Measurements from ENCODE around the gene BEST1.

The BEST1 gene

GRCh38 chr11:61968758-61969390 lies 18.7 kb downstream of the BEST1 start:
- peak overlapping the region; percentile 85 to 98 for H3K4me3 ChIP-seq (replicated peaks in 1 of 2; ENCODE audit: low read depth in 2 of 2, low read length in 2 of 2)
- no peak for DNase-seq (ENCODE audit: low read depth in 2 of 2)
- TF ChIP-seq CTCF (IDR thresholded peaks at IDR 0.05; ENCODE audit: low read depth, low read length), result no peak

GRCh38 chr11:61969391-61969758 lies 19.2 kb downstream of the BEST1 start:
- no peak for DNase-seq (ENCODE audit: low read depth in 2 of 2)
- no peak for TF ChIP-seq CTCF (IDR thresholded peaks at IDR 0.05; ENCODE audit: low read depth, low read length)
- H3K4me3 ChIP-seq (replicated peaks in 1 of 2; ENCODE audit: low read depth in 2 of 2, low read length in 2 of 2), result no peak overlapping the region

GRCh38 chr11:61969838-61970662 lies 19.9 kb downstream of the BEST1 start:
- DNase-seq (ENCODE audit: low read depth in 2 of 2), result peak; percentile 90 to 95
- TF ChIP-seq CTCF (IDR thresholded peaks at IDR 0.05; ENCODE audit: low read depth, low read length), result no peak
- peak overlapping the region in 1 of 2 donors; percentile 7 for H3K4me3 ChIP-seq (replicated peaks in 1 of 2; ENCODE audit: low read depth in 2 of 2, low read length in 2 of 2)

GRCh38 chr11:61971248-61972111 lies 21.3 kb downstream of the BEST1 start:
- H3K4me3 ChIP-seq (replicated peaks in 1 of 2; ENCODE audit: low read depth in 2 of 2, low read length in 2 of 2), result peak overlapping the region in 1 of 2 donors; percentile 11
- no peak for TF ChIP-seq CTCF (IDR thresholded peaks at IDR 0.05; ENCODE audit: low read depth, low read length)

GRCh38 chr11:61972112-61972671 lies 22.0 kb downstream of the BEST1 start:
- DNase-seq (ENCODE audit: low read depth in 2 of 2), result no peak
- peak overlapping the region; percentile 1 to 19 for H3K4me3 ChIP-seq (replicated peaks in 1 of 2; ENCODE audit: low read depth in 2 of 2, low read length in 2 of 2)
- no peak for TF ChIP-seq CTCF (IDR thresholded peaks at IDR 0.05; ENCODE audit: low read depth, low read length)

More at GRCh38 chr11:61971248-61972111, 21.3 kb downstream of the BEST1 start:
- DNase-seq (ENCODE audit: low read depth in 2 of 2), result peak; percentile 100

Measured in cardiac fibroblast (primary cell).